Hindlimb muscle (tissue), 1 donor: Measurements from ENCODE around the gene TBRG4. TPM values are rescaled to one million over a fixed set of nuclear protein-coding genes. Genes with fewer than 3 reads are reported as not detected.
A peak's percentile ranks its signal among the peaks of the same experiment; 100 is the strongest.
"Not testable (repeated sequence)": the region's sequence is repeated elsewhere in the genome, so short reads cannot be mapped to it uniquely, and the experiment has no call there.

Experiments
- DNase-seq: peaks from one replicate; pipeline ENCODE4 v3.0.0-alpha.2; 2013
- polyA plus RNA-seq: library from polyadenylated mRNA; unstranded; fragments of 120-200 nt; gene quantifications from one replicate; pipeline ENCODE4 v1.2.1, GENCODE V29; 2013; ENCODE audit not compliant: insufficient read length

The TBRG4 gene
- polyA plus RNA-seq, 1 donor = 37.6 TPM

GRCh38 chr7:45114926-45115325 lies 3.4 kb upstream of the TBRG4 start:
- no peak for DNase-seq

GRCh38 chr7:45114257-45114656 lies 2.8 kb upstream of the TBRG4 start:
- not testable (repeated sequence) for DNase-seq

- no peak for DNase-seq
Observed at GRCh38 chr7:45112648-45113047, 1.2 kb upstream of the TBRG4 start.

GRCh38 chr7:45108863-45109262 lies 2.6 kb downstream of the TBRG4 start:
- no peak for DNase-seq

- DNase-seq = no peak
Observed at GRCh38 chr7:45107356-45107755, 4.1 kb downstream of the TBRG4 start.

- DNase-seq = no peak
Observed at GRCh38 chr7:45106820-45107219, 4.7 kb downstream of the TBRG4 start.

- no peak for DNase-seq
Observed at GRCh38 chr7:45105588-45106188, 5.8 kb downstream of the TBRG4 start.

GRCh38 chr7:45104844-45105587 lies 6.5 kb downstream of the TBRG4 start:
- DNase-seq = no peak

GRCh38 chr7:45103958-45104843 lies 7.3 kb downstream of the TBRG4 start:
- DNase-seq = no peak

- DNase-seq = no peak
Observed at GRCh38 chr7:45102785-45103712, 8.4 kb downstream of the TBRG4 start.

- DNase-seq = no peak
Observed at GRCh38 chr7:45101748-45102147, 9.7 kb downstream of the TBRG4 start.

GRCh38 chr7:45100761-45101480 lies 10.6 kb downstream of the TBRG4 start:
- DNase-seq = no peak

- DNase-seq = no peak
Observed at GRCh38 chr7:45099891-45100760, 11.4 kb downstream of the TBRG4 start.

- DNase-seq = no peak
Observed at GRCh38 chr7:45098983-45099839, 12.3 kb downstream of the TBRG4 start.

GRCh38 chr7:45092931-45093235 lies 18.6 kb downstream of the TBRG4 start:
- DNase-seq = no peak

- no peak for DNase-seq
Observed at GRCh38 chr7:45092100-45092930, 19.2 kb downstream of the TBRG4 start.

- DNase-seq = peak; percentile 23
Observed at GRCh38 chr7:45089341-45089891, 22.1 kb downstream of the TBRG4 start.

GRCh38 chr7:45088821-45089340 lies 22.6 kb downstream of the TBRG4 start, which contains the start of gene NACAD:
Gene NACAD, minus strand, starts transcription at chr7:45088969. Its CDS starts 75 bp downstream, at chr7:45088894.
- peak; percentile 62 for DNase-seq
